Measurements from ENCODE around the gene RASGRP2. TPM values are rescaled to one million over a fixed set of nuclear protein-coding genes. Genes with fewer than 3 reads are reported as not detected.

Gene RASGRP2
- total RNA-seq, 1 experiment from 2014 or later, result not detected

- Histone ChIP-seq H3F3A (ENCODE audit: low read length, unreplicated experiment) (no peaks in the 10 kb centered on the region), H3K9me3 (ENCODE audit: low read length) (no peaks in the 10 kb centered on the region), H3K9me2 (replicated peaks; ENCODE audit: low read length) (no peaks in the 10 kb centered on the region), H2AFZ (ENCODE audit: low read length) (no peak overlapping the region), H3K79me2 (ENCODE audit: low read length) (no peaks in the 10 kb centered on the region), H3K4me2 (ENCODE audit: low read length) (no peak overlapping the region), H3K4me3 (ENCODE audit: low read length) (no peak overlapping the region), H3K9ac (ENCODE audit: low read length) (no peak overlapping the region), H4K20me1 (ENCODE audit: low read length) (no peaks in the 10 kb centered on the region), H3K27me3 (ENCODE audit: low read length) (no peaks in the 10 kb centered on the region), H3K4me1 (ENCODE audit: insufficient read depth, low read length) (no peaks in the 10 kb centered on the region), H3K36me3 (ENCODE audit: low read depth, low read length) (no peaks in the 10 kb centered on the region; the same call in 1 of the 2 replicates), H3K27ac (ENCODE audit: low read length) (no peak overlapping the region)
- POLR2A ChIA-PET (ENCODE audit: unreplicated experiment), result no interaction called here
- intact Hi-C loops (cut with micrococcal nuclease), result no loop called here
- BruUV-seq (replicated peaks), result no TSS peak
- TF ChIP-seq EZH2phosphoT487 (IDR thresholded peaks at IDR 0.05; ENCODE audit: borderline replicate concordance, low read length) (no peak), CTCF (conservative IDR thresholded peaks at IDR 0.05; ENCODE audit: low read depth, low read length) (peak; percentile 93), EZH2 (IDR thresholded peaks at IDR 0.05; ENCODE audit: low read length, unreplicated experiment) (no peak)
- ATAC-seq, result peak; percentile 76
- peak; percentile 64 for DNase-seq
- CTCF ChIA-PET, result interaction anchor here (0.6 to 1.0 kb wide), 5 partner anchors 9 to 112 kb away, joined by 3 to 5 read pairs (median 3); partner anchors contain the start of gene SF1
Measured at GRCh38 chr11:64787526-64788320, 43.8 kb upstream of the RASGRP2 start.

DNA sequence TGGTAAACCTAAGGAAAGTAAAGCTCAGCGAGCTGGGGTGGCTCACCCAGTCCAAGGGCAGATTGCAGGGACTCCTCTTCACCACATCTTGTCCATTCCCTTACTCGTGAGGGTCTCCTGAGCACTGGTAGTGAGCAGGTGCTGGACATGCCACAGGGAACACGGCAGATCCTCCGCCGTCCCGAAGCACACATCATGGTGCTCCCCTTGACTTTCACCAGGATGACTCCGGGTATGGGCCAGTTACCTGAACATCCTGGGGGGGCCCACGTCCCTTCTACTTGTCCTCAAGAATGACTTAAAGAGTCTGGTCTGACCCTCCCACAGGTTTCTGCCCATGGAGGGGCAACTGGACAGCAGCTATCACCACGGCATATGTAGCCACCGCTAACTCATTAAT, 42.4 kb upstream of the RASGRP2 start:
- H3K4me3 ChIP-seq (ENCODE audit: low read length), result no peak overlapping the region
- POLR2A ChIA-PET (ENCODE audit: unreplicated experiment), result no interaction called here
- CTCF ChIA-PET, result interaction anchor here (0.7 kb wide), 1 partner anchor 9 kb away, joined by 6 read pairs; no protein-coding TSS in a partner anchor
- no peaks in the 10 kb centered on the region for H3K27me3 ChIP-seq (ENCODE audit: low read length)
- H3K4me2 ChIP-seq (ENCODE audit: low read length), result no peak overlapping the region
- no peaks in the 10 kb centered on the region for H3K9me3 ChIP-seq (ENCODE audit: low read length)
- intact Hi-C loops (cut with micrococcal nuclease), result no loop called here
- no peak for DNase-seq
- H3K9ac ChIP-seq (ENCODE audit: low read length), result no peak overlapping the region
- H4K20me1 ChIP-seq (ENCODE audit: low read length), result no peaks in the 10 kb centered on the region
- H3K79me2 ChIP-seq (ENCODE audit: low read length), result no peaks in the 10 kb centered on the region
- H3F3A ChIP-seq (ENCODE audit: low read length, unreplicated experiment), result no peaks in the 10 kb centered on the region
- no peak overlapping the region for H2AFZ ChIP-seq (ENCODE audit: low read length)
- no peak for TF ChIP-seq EZH2phosphoT487 (IDR thresholded peaks at IDR 0.05; ENCODE audit: borderline replicate concordance, low read length)
- TF ChIP-seq EZH2 (IDR thresholded peaks at IDR 0.05; ENCODE audit: low read length, unreplicated experiment), result no peak
- TF ChIP-seq CTCF (conservative IDR thresholded peaks at IDR 0.05; ENCODE audit: low read depth, low read length), result no peak
- no peaks in the 10 kb centered on the region for H3K9me2 ChIP-seq (replicated peaks; ENCODE audit: low read length)
- no peaks in the 10 kb centered on the region; the same call in 1 of the 2 replicates for H3K36me3 ChIP-seq (ENCODE audit: low read depth, low read length)
- no peak overlapping the region for H3K27ac ChIP-seq (ENCODE audit: low read length)
- H3K4me1 ChIP-seq (ENCODE audit: insufficient read depth, low read length), result no peaks in the 10 kb centered on the region
- no TSS peak for BruUV-seq (replicated peaks)
- no peak for ATAC-seq

Measured in PC-3 (cell line).